Endothelial cell of umbilical vein (primary cell): ENCODE results near the gene CHD6.

Source experiments
- EZH2 ChIP-seq: IDR thresholded peaks from 2 replicates; pipeline ENCODE4 v1.6.1; 2012; ENCODE audit warnings: borderline replicate concordance, low read depth, mild to moderate bottlenecking, moderate library complexity, low read length, inconsistent platforms; ENCODE audit not compliant: severe bottlenecking
- FOS ChIP-seq: IDR thresholded peaks from 2 replicates; pipeline ENCODE4 v1.6.1; 2011; ENCODE audit warnings: mild to moderate bottlenecking, low read length, moderate library complexity, borderline replicate concordance; ENCODE audit not compliant: insufficient read depth
- GATA2 ChIP-seq: IDR thresholded peaks from 2 replicates; pipeline ENCODE4 v1.7.0; 2011; ENCODE audit warnings: low read depth, mild to moderate bottlenecking, moderate library complexity, mixed read lengths, low read length; ENCODE audit not compliant: insufficient read length, insufficient read depth
- JUN ChIP-seq: IDR thresholded peaks from 2 replicates; pipeline ENCODE4 v1.6.1; 2011; ENCODE audit warnings: borderline replicate concordance, low read depth; ENCODE audit not compliant: insufficient read length, insufficient read depth
- MAX ChIP-seq: IDR thresholded peaks from 2 replicates; pipeline ENCODE4 v1.6.1; 2011; ENCODE audit not compliant: insufficient read depth, insufficient read length
- MYC ChIP-seq: IDR thresholded peaks from one replicate; pipeline ENCODE4 v1.6.1; 2011; ENCODE audit warnings: mild to moderate bottlenecking, low read depth, low read length
- POLR2A ChIP-seq: IDR thresholded peaks from 2 replicates; pipeline ENCODE4 v1.6.1; 2012; ENCODE audit warnings: low read depth, mild to moderate bottlenecking, control low read depth, low read length
- POLR2AphosphoS5 ChIP-seq: IDR thresholded peaks from 2 replicates; pipeline ENCODE4 v1.6.1; 2012; ENCODE audit warnings: low read depth, mild to moderate bottlenecking, control low read depth, low read length, moderate library complexity; ENCODE audit not compliant: insufficient read depth
- TF ChIP-seq, protein P1 (sequence below), 2 donors: IDR thresholded peaks; 1 replicate in 1 of 2; 2 replicates in 1 of 2; pipeline ENCODE4 v1.5.1; 2011; ENCODE audit warnings: low read length in 2 of 2, mild to moderate bottlenecking in 2 of 2, moderate library complexity in 2 of 2, control low read depth in 1 of 2, inconsistent platforms in 1 of 2, low read depth in 1 of 2; ENCODE audit not compliant: insufficient read depth in 1 of 2; ENCODE audit errors: extremely low read depth in 1 of 2

DNA sequence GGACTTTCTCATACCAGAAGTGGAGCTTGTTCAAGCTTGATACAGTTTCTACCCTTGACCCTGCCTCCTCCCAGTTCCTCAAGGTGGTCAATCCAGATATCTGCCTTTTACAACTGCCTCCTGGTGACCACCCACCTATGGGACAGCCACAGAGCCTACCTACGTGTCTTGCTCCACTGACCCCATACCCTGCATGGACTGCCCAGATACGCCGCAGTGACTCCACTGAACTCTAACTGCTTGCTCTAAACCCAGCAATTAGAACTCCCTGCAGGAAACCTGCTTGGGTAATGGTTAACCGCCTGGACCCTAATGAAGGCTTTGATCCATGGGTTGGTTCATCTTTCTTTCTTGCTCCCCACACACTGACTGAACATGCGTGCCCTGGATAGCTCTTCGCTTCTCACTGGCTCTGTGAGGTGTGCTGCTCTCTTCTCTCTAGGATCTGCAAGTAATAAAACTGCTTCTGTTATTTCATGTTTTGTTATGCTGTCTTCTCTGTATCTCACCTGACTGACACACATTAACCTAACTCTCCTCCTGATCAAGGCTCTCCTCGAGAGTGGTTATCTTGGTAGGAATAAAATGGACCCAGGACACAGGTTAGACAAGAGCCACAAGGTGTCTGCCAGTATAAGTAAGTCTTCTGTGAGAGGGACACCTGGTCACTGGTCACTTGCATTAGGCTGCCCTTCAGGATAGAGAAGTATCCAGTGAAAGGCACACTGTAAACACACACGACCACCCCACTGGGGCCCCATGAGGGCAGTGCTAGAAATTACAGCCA lies 79.2 kb downstream of the CHD6 start:
- TF ChIP-seq, protein P1, sequence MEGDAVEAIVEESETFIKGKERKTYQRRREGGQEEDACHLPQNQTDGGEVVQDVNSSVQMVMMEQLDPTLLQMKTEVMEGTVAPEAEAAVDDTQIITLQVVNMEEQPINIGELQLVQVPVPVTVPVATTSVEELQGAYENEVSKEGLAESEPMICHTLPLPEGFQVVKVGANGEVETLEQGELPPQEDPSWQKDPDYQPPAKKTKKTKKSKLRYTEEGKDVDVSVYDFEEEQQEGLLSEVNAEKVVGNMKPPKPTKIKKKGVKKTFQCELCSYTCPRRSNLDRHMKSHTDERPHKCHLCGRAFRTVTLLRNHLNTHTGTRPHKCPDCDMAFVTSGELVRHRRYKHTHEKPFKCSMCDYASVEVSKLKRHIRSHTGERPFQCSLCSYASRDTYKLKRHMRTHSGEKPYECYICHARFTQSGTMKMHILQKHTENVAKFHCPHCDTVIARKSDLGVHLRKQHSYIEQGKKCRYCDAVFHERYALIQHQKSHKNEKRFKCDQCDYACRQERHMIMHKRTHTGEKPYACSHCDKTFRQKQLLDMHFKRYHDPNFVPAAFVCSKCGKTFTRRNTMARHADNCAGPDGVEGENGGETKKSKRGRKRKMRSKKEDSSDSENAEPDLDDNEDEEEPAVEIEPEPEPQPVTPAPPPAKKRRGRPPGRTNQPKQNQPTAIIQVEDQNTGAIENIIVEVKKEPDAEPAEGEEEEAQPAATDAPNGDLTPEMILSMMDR (IDR thresholded peaks at IDR 0.05; ENCODE audit: extremely low read depth in 1 of 2, insufficient read depth in 1 of 2, low read depth in 1 of 2, low read length in 2 of 2), result no peak
- TF ChIP-seq FOS (no peak), POLR2A (no peak), POLR2AphosphoS5 (no peak), MAX (no peak), EZH2 (no peak), GATA2 (no peak), JUN (no peak), MYC (no peak)
